ENCODE data around the gene ZNF691.
"Not testable (repeated sequence)": the region's sequence is repeated elsewhere in the genome, so short reads cannot be mapped to it uniquely, and the experiment has no call there.

The ZNF691 gene

DNA sequence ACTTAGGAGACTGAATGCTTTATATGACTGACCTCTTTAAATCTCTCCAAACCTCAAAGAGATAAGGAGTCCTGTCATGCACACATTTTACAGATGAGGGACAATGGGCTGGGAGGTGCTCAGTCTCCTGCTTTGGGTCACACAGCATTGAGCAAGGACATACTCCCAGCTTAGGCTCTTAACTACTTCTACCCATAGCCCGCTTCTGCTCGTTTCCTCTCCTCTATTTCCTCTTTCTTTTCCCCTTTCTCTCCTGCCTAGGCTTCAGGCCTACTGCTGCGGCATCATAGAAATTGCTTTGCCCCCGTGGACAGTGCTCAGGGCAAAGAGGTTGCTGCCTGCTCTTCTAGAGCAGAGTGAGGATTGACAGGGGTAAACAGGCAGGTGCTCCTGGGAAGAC, 12.4 kb upstream of the ZNF691 start:
- FAIRE-seq, result no peak

DNA sequence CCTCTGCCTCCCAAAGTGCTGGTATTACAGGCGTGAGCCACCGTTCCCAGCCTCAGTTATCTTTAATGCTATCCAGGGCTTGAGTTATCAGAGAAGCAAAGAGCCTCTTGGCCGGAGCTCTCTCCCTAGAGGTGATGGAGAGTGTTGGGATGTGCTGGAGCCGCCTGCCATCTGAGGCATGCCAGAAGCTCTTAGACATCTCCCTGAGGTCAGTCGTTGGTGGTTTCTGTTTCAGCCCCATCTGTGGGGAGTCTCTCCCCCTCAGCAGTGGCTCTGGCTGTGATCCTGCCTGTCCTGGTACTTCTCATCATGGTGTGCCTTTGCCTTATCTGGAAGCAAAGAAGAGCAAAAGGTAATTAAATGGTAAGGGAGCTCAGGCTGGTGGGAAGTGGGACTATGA, 11.6 kb upstream of the ZNF691 start:
- no peak for FAIRE-seq

- FAIRE-seq, result no peak
Measured at GRCh38 chr1:42835422-42835821, 11.0 kb upstream of the ZNF691 start.

GRCh38 chr1:42837709-42838108, 8.7 kb upstream of the ZNF691 start:
- FAIRE-seq, result no peak

DNA sequence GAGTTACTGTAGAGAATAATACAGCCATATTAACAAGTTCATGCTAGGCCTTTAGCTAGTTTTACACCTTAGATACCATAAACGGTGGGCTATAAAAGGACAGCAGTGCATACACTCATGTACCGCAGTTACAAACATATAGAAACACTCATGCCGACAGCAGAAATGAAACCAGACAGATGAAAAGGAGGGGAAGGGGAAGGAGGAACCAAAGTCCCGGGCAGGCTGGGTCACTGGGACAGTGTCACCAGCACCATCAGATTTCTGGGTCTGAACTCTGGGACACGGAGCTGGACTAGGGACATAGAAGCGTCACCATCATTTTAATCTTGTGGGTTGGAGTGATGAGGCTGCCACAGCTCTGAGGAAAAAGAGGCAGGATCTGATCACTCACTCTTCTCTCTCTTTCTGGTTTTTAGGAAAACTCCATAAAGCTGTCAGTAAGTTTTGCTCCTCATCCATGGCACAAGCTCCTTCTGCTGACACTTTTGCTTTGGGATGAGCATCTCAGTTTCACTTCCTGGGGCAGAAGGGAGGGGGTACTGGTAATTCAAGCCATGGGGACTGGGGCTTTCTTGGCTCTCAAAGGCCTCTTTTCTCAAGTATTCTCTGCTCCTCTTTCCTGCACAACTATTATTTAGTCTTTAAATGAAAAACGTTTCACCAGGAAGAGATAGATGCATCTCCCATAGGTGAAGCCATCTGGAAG, 7.8 kb upstream of the ZNF691 start:
- no peak for FAIRE-seq

- no peak for FAIRE-seq
Measured at GRCh38 chr1:42841010-42841409, 5.4 kb upstream of the ZNF691 start.

DNA sequence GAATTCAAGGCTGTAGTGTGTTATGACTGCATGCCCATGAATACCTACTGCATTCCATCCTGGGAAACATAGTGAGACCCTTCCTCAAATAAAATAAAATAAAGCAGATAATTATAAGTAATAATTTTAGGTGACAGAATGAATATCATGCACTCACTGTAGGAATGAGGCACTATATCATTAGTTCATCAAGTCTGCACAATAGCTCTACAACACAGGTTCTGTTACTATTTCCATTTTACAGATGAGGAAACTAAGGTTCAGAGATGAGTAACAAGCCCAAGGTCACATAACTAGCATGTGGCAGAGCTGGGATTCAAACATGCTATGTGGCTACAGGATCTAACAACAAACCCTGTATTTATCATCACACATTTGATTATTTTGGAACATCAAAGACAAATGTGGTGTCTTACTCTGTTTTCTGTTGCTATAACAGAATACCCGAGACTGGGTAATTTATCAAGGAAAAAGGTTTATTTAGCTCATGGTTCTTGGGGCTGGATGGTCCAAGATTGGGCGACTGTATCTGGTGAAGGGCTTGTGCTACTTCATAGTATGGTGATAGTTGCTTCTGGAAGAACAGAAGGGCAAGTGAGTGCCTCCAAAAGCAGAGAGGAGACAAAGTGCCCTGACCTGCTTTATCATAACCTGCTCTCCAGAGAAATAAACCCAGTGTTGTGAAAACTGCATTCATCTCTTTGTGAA, 4.8 kb upstream of the ZNF691 start:
- FAIRE-seq, result no peak

- no peak for FAIRE-seq
Measured at GRCh38 chr1:42844592-42845140, 1.7 kb upstream of the ZNF691 start.

DNA sequence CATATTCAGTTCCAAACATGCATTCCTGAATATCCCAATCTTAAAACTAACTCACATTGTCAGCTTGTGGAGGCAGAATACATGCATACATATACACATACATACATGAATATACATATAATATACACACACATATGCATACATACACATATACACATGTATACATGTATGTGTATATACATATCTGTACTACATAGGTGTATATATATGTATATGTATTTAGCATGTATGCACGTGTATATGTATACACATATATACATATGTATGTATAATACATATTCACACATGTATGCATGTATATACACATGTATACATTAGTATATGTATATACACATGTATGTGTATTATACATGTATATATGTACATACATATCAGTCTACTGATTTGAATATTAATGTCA, 1.2 kb upstream of the ZNF691 start:
- no peak for FAIRE-seq

GRCh38 chr1:42845866-42846256, 552 bp upstream of the ZNF691 start:
- FAIRE-seq, result no peak

- no peak for FAIRE-seq
Measured at GRCh38 chr1:42847111-42847595, 740 bp downstream of the ZNF691 start.

GRCh38 chr1:42847721-42848460, 1.5 kb downstream of the ZNF691 start:
- no peak for FAIRE-seq

DNA sequence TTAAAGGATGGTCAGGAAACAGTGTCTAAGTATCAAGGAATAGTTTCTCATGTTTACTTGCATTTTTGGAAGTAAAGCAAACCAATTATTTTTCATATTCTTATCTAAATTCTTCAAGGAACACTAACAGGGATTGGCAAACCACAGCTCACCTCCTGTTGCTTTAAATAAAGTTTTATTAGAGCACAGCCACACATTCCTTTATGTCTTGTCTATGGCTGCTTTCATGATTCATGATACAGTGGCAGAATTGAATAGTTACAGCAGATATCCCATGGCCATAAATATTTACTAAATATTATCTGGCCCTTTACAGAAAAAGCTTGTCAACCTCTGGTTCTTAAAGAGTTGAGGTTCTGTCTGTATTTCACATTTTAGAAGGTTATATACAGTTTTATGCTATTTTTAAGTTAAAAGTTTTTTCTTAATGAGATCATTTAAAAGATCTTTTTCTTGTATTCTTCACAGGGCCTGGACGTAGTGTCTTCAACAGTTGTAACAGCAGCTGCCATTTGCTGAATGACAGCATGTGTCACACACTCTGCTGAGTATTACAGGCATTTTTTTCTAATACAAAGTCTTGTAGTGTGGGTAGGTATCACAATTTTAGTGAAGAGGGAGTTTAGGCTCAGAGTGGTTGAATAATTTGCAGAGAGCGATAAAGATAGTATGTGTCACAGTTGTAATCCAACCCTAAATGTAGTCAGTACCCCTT, 2.6 kb downstream of the ZNF691 start:
- no peak for FAIRE-seq

DNA sequence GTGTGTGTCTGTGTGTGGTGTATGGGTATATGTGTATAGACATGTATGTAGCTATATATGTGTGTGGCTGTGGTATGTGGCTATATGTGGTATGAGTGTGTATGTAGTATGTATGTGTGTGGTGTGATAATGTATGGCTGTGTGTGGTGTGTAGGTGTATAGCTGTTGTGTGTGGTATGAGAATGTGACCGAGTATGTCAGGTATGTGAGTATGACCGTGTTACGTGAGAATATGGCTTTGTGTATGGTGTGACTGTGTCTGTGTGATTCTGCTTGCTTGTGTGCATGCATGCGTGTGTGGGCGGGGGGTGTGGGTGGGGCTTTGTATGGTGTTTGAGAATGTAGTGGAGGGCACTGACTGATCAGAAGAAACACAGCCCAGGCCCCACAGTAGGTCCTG, 3.5 kb downstream of the ZNF691 start:
- FAIRE-seq, result no peak

- no peak for FAIRE-seq
Measured at GRCh38 chr1:42851420-42851819, 5.0 kb downstream of the ZNF691 start.

DNA sequence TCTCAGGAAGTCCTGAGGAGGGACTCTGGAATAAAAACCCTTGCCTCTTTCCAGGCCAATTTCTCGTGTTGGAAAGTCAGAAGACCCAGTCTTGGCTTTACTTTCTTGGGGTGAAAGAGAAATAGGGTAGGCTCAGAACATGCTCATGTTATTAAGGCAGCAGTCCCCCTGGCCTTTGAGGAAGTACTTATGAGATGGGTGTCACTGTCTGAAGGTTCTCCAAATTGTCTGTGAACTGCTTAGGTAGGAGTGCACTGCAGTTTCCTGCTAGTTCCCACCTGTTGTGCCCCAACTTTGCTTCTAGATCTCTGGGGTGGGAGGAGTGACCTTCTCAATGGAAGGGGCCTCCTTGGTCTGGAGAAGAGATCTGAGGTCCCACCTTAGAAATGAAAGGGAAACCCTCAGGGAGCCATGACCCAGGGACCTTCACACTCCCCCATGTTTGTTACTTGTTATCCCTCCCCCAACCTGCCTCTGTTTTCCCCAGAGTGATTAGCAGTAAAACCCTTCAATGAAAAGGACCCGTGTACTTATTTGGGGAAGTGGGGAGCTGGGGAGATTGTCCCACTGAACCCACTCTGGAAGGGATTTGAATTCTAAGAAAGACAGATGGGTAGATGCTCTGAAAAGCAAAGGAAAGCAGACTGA, 5.7 kb downstream of the ZNF691 start:
- FAIRE-seq, result no peak

GRCh38 chr1:42852608-42852980, 6.2 kb downstream of the ZNF691 start:
- no peak for FAIRE-seq

- no peak for FAIRE-seq
Measured at GRCh38 chr1:42853116-42853884, 6.9 kb downstream of the ZNF691 start.

DNA sequence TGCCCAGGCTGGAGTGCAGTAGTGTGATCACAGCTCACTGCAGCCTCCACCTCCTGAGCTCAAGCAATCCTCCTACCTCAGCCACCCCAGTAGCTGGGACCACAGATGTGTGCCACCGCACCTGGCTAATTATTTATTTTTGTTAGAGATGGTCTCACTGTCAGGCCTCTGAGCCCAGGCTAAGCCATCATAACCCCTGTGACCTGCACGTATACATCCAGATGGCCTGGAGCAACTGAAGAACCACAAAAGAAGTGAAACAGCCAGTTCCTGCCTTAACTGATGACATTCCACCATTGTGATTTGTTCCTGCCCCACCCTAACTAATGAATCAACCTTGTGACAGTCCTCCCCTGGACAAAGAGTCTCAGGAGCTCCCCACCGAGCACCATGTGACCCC, 10.1 kb downstream of the ZNF691 start:
- FAIRE-seq, result not testable (repeated sequence)

DNA sequence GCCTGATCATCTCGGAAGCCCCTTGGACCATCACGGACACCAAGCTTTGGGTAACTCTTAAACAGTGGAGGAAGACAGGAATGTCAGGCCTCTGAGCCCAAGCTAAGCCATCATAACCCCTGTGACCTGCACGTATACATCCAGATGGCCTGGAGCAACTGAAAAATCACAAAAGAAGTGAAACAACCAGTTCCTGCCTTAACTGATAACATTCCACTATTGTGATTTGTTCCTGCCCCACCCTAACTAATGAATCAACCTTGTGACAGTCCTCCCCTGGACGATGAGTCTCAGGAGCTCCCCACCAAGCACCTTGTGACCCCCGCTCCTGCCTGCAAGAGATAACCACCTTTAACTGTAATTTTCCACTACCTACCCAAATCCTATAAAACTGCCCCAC, 13.0 kb downstream of the ZNF691 start:
- not testable (repeated sequence) for FAIRE-seq

- FAIRE-seq, result no peak
Measured at GRCh38 chr1:42860339-42861013, 14.1 kb downstream of the ZNF691 start.

Measured in G401.6 (cell line).